Non-pigmented ciliary epithelial cell (primary cell): Measurements from ENCODE around the gene WNT1.

Experiments used
- DNase-seq: peaks from one replicate; pipeline ENCODE4 v3.0.0-alpha.2; 2010; ENCODE audit warnings: low read depth

The WNT1 gene

DNA sequence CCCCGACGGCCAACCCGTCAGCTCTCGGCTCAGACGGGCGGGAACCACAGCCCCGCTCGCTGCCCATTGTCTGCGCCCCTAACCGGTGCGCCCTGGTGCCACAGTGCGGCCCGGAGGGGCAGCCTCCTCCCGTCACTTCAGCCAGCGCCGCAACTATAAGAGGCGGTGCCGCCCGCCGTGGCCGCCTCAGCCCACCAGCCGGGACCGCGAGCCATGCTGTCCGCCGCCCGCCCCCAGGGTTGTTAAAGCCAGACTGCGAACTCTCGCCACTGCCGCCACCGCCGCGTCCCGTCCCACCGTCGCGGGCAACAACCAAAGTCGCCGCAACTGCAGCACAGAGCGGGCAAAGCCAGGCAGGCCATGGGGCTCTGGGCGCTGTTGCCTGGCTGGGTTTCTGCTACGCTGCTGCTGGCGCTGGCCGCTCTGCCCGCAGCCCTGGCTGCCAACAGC lies at the start of gene WNT1:
TSS of gene WNT1 (plus strand) at position 32 of the 450 bp plus-strand sequence. CDS start at position 361, 329 bp downstream.
- DNase-seq, result no peak

DNA sequence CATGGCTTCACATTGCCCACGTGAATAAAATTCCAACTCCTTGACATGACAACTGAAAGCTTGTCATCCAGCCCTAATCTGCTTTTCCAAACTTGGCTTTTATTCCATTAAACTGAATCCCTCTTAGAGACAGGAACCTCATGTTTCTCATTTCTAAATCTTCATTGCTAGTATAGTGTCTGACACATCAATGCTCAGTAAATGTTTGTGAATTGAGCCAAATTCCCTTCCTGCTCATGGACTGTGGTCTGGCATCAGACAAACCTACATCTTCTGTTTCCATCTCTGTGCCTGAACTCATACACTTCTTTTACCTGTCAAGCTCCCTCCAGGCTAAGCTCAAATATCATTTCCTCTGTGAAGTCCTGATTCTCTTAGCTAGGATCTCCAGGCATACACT lies 48.6 kb upstream of the WNT1 start:
- no peak for DNase-seq

DNA sequence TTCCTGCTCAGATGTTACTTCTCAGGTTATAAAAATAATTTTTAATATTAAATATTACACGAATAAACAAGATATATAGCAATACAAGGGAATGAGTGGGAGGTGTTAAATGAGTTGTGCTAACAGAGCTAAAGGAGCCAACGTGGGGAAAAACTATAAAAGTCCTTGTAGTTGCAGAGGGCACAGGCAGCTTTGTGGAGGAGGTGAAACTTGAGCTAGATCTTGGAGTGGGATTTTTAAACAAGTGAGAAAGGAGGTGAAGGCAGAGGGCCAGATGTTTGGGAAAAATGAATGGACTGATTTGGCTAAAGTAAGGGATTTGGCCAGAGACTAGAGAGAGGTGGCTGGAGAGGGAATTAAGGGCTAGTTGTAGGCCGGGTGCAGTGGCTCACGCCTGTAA lies 47.6 kb upstream of the WNT1 start:
- DNase-seq, result no peak

DNA sequence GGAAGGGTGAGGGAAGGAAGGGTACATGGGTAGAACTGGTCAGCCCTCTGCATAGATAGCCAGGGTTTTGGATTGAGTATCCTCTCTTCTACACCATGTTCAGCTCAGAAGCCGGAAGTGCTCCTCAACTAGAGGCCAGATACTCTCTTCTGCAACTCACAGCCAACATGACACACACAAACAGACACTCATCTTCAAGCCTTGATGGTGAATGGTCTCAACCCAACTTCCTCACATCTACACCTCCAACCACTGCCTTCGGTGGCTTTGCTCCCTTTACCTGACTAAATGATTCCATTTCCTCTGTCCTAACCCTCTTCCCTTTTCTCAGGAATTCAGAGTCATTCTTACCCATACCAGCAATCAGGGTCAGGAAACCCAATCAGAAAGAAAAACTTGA lies 45.2 kb upstream of the WNT1 start:
- no peak for DNase-seq

DNA sequence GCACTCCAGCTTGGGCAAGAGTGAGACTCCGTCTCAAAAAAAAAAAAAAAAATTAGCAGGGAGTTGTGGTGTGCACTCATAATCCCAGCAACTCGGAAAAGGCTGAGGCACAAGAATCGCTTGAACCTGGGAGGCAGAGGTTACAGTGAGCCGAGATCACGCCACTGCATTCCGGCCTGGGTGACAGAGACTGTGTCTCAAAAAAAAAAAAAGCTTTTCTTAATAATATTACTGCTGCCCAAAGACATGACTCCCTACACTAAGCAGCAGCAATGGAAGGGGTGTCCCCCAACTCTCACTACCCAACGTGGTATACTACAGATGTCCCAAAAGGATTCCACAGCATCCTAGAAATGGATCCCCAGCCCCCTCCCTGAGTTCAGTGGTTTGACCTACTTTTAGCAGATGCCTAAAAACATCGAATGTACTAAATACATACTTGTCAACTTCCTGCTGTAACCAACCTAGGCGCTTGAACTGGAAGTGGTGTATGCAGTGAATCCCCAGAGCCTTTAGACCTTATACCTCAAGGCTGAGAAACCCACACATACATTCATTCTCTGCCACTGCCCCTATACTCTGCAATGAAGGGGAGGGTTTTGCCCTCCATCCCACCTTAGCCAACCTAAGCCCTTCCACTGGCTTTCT lies 44.3 kb upstream of the WNT1 start:
- DNase-seq, result no peak

DNA sequence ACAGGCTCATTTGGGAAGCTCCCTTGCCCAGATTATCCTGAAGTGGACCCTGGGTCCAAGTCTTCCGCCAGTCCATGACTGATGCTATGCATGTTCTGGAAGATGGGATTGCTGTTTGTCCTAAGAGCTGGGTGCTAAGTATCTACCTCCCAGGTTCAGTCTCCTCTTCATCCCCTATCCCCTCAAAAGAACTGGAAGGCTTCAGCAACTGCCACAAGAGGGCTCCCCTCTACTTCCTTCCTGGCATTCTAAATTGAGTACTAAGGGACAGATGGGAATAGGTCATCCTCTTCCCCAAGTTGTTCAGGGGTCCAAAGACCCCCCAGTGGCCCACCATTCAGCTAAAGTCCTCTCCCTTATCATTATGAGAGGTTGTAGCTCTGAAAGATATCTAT lies 43.8 kb upstream of the WNT1 start:
- DNase-seq, result no peak

DNA sequence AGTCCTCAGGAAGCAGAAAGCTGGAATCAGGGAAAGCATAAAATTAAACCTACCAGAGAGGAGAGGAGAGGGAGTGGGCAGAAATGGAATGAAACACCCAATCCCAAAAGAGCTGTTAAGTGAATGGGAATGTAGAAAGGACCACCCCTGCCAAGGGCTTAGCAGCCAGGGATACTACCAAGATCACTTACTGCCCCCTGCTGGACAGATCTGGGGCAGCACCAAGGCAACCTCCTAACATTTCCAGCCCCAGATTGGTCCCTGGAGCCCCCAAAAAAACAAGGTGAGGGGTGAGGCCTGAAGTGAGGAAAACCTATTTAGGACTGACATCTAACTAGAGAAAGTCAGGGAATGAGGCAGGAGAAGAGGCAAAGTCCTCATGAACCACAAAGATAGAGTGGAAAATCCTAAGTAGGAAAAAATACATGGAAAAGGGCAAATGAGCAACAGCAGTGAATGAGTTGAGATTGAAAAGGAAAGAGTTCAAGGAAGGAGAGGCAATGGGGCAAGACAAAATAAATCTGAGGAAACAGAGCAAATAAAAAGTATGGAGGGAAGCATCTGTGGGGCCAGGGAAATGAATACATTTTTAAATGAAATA lies 41.6 kb upstream of the WNT1 start:
- DNase-seq, result no peak

DNA sequence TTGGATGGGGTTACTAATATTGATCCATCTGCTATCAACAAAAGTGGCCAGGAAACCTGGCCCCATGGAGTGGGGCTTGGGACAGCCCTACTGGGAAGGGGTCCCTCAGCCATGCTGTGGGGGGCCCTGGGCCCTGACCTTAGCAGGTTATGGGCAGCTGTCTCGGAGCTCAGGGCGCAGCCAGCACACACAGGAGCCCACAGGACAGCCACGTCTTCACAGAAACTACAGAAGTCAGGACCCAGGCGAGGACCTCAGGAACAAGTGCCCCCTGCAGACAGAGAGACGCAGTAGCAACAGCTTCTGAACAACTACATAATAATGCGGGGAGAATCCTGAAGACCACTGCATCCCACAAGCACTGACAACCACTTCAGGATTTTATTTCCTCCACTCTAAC lies 41.0 kb upstream of the WNT1 start:
- DNase-seq, result no peak

DNA sequence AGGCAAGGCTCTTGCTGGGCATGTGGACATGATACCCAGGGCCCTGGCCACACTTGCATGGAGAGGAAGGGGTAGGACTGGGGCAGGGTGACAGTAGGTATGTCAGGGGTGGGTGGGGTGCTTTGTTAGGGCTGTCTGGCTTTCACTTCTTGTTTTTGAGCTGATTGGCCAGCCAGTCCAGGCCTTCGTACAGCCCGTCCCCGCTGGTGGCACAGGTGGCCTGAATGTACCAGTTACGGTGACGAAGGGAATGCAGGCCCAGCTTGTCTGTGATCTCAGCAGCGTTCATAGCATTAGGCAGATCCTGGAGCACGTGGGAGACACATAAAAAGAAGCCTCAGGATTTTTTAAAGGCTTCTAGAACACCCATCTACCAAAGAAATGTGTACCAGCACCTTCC lies 39.3 kb upstream of the WNT1 start:
- no peak for DNase-seq

DNA sequence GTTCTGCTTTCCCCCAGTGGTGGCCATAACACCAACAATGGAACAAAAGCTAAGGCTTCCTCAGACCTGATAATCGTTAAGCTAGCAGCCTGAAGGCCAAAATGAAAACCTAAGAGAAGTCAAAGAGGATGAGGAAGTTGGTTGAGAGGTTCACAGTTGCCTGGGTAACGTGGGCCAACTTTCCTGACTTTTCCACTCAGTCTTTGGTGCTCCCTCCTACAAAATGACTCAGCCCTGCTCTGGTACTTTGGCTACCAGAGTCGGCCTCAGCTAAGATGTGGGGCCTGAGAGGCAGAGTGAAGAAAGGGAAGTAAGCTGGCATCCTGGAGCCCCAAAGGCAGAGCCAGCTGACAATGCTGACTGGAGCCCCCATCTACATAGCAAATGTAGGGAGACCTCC lies 37.9 kb upstream of the WNT1 start:
- DNase-seq, result no peak

DNA sequence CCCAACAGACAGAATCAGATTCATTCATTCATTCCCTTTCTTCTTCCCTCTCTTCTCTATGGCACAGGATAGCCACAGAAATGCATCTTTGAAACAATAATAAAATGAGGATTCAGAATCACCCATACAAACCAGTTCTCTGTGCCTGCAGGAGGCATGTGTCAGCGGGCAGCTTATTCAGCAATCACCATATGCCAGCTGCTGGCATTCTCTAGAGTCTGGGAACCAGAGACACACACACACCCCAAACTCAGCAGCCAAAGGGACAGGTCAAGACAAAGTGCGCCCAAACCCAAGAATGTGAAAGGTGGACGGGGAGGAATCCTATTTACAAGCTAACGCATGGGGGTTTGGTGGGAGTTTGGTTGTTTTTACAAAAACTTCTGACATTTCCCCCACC lies 34.9 kb upstream of the WNT1 start:
- no peak for DNase-seq

DNA sequence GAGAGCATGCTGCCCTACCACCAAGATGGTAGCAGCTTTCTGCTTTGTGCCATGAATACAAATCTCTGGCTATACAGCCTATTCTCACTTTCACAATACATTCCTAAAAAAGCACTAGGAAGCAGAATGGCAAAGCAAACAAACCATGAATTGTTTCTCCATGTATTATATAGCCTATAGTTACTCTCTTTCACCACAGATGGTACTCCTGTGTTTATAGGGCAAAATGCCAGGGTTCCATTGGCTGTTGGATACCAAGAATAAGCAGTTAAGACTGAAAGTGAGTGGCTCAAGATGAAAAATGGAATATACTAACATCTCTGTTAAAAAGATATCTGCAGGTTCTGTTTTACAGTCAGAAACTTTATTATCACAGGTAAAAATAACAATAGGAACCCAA lies 31.9 kb upstream of the WNT1 start:
- no peak for DNase-seq

DNA sequence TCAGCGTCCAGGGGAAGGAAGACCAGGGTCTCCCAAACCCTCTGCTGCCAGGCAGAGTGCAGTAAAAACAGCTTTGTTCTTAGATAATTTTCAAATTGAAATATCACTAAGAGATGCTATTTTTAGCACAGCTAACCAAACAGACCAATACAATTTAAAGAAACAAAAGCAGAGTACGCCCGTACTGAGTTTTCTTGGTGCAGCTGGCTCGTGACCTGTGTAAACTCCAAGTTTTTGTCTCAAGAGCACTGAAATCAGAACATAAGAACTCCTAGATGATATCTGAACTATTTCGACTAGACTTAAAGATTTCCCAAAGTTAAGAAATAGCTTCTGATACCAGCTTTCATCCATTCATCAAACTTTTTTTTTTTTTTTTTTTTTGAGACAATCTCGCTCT lies 31.2 kb upstream of the WNT1 start:
- DNase-seq, result no peak

DNA sequence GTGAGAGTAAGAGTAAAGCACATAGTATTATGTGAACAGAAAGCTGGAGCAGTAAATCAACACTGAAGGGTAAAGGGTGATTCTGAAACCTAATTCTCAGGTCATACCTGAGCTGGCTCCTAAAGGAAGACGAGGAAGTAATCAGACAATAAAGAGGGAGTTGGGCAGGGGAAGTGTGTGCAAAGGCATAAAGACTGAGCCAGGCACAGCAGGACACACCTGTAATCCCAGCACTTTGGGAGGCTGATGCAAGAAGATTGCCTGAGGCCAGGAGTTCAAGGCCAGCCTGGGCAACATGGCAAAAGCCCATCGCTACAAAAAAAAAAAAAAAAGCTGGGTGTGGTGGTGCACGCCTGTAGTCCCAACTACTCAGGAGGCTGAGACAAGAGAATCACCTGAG lies 30.4 kb upstream of the WNT1 start:
- no peak for DNase-seq

DNA sequence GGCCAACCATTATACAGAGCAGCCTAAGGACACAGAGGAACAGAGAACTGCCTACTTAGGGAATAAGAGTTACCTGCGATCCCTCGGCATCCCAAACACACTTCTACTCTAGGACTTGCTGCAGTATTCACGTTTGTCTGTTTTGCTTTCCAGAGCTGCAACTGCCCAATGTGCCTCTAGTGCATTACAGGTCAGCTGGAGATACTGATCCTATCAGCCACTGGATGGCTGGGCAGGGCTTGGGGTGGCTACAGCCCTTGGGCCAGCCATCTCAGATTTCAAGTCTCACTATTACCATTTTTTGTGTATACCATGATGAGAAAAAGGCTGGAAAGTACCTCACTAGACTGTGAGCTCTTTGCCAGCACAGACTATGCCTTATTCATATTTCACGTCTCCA lies 25.4 kb upstream of the WNT1 start:
- DNase-seq, result no peak

DNA sequence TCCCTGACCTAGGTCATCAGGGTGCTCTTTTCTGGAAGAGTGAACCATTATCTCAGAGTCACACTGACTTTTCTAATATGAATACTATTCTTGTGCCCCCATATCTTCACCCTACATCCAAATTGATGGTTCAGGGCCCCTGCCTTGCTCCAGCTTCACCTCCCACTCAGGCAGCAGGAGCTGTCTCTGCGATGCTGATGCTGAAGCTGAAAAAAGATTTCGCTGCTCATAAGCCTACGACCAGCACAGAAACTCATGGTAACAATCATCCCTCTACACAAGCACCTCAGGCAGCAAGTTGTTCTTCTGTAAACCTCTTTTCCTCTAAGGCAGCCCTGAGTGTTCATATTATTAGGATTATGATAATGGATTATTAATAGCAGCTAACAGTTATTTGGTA lies 24.1 kb upstream of the WNT1 start:
- DNase-seq, result no peak

DNA sequence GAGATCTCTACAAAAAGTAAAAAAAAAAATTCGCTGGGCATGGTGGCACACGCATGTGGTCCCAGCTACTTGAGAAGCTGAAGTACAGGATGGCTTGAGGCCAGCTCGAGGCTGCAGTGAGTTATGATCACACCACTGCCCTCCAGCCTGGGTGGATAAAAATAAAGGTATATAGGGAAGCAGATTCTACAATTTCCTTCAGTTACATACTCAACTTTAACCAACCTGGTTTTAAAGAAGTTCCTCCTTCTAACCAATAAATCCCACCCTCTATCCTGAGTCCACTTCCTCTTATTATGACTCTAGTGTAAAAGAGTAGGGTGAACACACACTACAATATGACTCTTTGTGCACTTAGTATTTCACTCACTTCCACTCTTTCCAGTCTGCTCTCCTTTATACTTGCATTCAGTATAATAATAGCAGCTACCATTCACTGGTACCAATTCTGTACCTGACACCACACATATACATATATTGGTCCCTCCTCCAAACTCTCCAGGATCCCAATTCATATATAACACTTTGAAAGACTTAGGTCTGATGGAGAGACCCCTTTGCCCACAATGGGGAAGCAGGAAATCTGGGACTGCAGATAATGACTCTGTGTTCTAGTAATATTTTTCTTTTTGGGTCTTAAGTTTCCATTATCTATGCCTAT lies 23.2 kb upstream of the WNT1 start:
- DNase-seq, result no peak

DNA sequence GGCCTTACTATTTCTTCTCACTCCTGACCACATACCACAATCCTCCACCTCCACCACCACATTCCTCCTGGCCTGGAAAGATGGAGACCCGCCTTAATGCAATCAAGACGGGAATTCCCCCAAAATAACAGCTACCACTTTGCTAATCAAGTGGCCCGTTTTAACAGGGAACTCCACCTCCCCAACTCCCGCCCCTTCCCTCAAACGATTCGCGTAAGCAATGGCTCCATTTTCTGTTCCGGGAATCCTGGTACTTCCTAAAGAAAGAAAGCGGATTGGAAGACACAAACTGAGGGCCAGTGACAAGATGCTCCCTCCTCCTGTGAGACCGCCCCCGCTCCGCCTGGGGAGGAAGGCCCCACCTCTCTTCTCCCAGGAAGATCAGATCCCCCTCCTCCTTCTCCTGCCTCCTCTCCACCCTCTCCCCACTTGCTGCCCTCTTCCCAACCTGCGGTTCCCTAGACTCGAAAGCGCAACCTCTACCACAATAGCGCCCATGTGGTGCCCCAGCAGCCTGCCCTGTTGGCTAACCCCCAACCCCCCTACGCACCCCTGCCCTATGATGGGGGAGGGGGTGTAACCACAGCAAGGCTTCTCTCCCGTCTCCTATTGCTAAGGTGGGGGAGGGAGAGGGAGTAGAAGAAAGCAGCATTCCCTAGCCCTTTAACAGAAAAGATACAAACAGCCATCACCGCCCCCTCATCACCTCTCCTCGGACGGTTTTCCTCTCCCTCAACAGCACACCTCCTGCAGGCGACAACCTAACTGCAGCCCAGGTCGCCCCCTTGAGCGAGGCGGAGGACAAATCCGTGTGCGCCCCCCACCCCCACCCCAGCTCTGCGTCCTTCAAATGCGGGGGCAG lies 21.6 kb upstream of the WNT1 start:
- DNase-seq, result peak; percentile 93

DNA sequence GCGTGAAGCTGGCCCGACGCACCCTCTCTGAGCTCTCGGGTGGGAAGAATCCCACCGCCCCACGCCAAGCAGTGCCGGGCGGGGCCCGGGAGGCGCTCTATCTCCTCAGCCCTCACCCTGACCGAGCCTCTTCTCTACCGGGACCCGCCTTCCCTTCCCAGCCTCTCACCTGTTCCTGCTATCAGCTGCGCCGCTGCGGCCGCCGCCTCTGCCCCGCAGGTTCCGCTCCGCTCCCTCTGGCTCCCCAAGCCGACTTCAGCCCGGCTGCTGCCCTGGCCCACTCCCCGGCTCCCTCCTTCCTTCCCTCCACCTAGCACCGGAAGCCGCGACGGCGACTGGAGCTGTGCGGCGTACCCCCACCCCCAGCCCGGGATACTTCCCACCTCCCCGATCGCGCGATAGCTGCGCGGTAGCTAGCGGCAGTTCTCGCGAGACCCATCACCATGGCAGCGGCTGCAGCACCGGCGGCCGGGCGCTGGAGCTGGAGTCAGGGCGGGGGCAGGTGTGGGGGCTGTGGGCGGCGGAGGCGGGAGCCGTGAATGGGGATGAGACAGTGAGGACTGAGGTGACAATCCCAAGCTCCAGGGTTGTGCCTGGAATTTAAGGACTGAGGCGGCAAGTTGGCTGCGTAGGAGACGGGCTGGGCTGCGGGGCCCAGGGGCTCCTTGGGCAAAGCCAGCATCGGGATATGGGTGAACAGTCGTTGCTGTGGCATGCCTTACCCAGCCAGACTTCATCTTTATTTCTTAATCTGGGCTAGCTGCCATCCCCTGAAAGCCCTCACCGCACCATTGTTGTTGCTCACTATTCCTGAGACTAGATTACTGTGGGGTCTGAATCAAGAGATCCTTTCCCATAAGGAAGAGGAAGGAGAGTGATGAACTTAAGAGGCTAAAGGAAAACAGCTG lies 20.7 kb upstream of the WNT1 start, which contains the start of gene ARF3:
TSS of gene ARF3 (minus strand) at position 347 of the 908 bp plus-strand sequence. CDS start 16,392 bp downstream, outside the sequence.
- DNase-seq, result peak; percentile 52

DNA sequence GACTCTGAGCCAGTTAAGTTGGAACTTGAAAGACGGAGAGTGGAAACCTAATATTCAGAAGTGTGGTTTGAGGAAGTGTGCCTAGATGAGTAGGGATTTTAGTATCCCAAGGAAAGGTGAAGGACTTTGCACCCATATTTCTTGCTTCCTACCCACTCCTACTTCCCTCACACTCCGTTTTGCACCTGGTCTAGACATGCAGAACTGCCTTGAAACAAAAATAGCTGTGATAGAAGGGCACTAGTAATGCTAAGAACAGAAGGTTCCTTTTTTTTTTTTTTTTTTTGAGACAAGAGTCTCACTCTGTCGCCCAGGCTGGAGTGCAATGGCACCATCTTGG lies 20.1 kb upstream of the WNT1 start:
- no peak for DNase-seq

DNA sequence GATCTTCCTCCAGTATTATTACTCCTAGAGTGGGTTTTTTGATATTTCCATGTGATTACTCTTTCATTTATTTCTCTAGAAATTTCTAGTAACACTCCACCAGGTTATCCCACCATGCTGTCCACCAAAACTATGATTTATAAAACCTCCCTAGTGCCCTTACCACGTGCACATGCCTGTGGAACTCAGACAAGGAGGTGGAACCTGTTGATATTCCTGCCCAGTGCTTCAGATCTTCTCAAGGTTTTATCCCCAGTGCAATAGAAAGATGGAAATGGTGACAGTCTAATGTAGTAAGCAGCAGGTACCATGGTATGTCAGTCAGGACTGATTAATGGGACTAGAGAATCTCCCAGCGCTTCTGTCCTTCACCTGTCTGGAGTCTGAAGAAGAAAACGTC lies 17.3 kb upstream of the WNT1 start:
- no peak for DNase-seq

DNA sequence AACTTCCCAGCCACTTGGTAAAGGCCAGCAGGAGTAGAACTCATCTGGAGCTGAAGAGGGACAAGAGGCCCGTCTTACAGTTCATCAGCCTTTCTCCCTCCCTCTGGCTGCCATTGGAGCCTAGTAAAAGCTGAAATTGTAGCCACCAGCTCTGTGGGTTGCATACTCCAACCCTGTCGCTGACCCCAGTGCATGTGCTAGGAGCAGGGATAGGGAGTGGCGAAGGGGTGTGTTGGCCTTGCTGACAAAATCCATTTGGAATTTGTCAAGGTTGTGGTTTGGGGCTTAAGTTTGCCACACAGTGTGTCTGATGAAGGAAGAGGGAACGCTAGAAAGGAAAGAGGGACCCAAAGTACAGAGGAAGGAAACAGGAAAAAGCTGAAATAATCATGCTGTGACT lies 16.8 kb upstream of the WNT1 start:
- no peak for DNase-seq
